Measurements from ENCODE around the gene RAD52. TPM values are rescaled to one million over a fixed set of nuclear protein-coding genes. Genes with fewer than 3 reads are reported as not detected.

Gene RAD52
- total RNA-seq, 2 donors from 2014 or later = 16.7 to 30.5 TPM

- TF ChIP-seq POLR2AphosphoS5 (IDR thresholded peaks at IDR 0.05) (no peak), POLR2A (IDR thresholded peaks at IDR 0.05) (no peak), CTCF (IDR thresholded peaks at IDR 0.05) (no peak)
Measured at GRCh38 chr12:989051-989450, 39.6 kb upstream of the RAD52 start.

GRCh38 chr12:988646-989045, 39.2 kb upstream of the RAD52 start:
- TF ChIP-seq CTCF (IDR thresholded peaks at IDR 0.05) = no peak
- no peak for TF ChIP-seq POLR2AphosphoS5 (IDR thresholded peaks at IDR 0.05)
- no peak for TF ChIP-seq POLR2A (IDR thresholded peaks at IDR 0.05)
- no peaks in the 10 kb centered on the region for H3K36me3 ChIP-seq
- no peak overlapping the region for H3K4me3 ChIP-seq
- no peaks in the 10 kb centered on the region for H3K9me3 ChIP-seq
- no peak overlapping the region for H3K27ac ChIP-seq
- no peak for DNase-seq (ENCODE audit: low spot score)
- 65% methylated on average over 4 of the region's 4 CpGs for WGBS
- H3K27me3 ChIP-seq (replicated peaks; ENCODE audit: insufficient read depth) = no peaks in the 10 kb centered on the region
- intact Hi-C loops (cut with DNase I) = no loop called here
- peaks cover 10% of the 10 kb centered on the region for H3K4me1 ChIP-seq (replicated peaks)

More at GRCh38 chr12:989051-989450, 39.6 kb upstream of the RAD52 start:
- WGBS = 58% methylated on average over 2 of the region's 2 CpGs
- Histone ChIP-seq H3K4me3 (no peak overlapping the region), H3K27ac (peak overlapping the region in 1 of 2 donors; percentile 98), H3K9me3 (no peaks in the 10 kb centered on the region), H3K36me3 (no peaks in the 10 kb centered on the region), H3K27me3 (replicated peaks; ENCODE audit: insufficient read depth) (no peaks in the 10 kb centered on the region), H3K4me1 (replicated peaks) (peaks cover 10% of the 10 kb centered on the region)
- DNase-seq (ENCODE audit: low spot score) = no peak
- intact Hi-C loops (cut with DNase I) = no loop called here

- no peaks in the 10 kb centered on the region for H3K9me3 ChIP-seq
- intact Hi-C loops (cut with DNase I) = no loop called here
- H3K36me3 ChIP-seq = no peaks in the 10 kb centered on the region
- H3K4me1 ChIP-seq (replicated peaks) = no peaks in the 10 kb centered on the region
- no peaks in the 10 kb centered on the region for H3K27me3 ChIP-seq (replicated peaks; ENCODE audit: insufficient read depth)
- DNase-seq (ENCODE audit: low spot score) = no peak
- 96% methylated on average over 3 of the region's 3 CpGs for WGBS
- TF ChIP-seq CTCF (IDR thresholded peaks at IDR 0.05) = no peak
- no peak for TF ChIP-seq POLR2AphosphoS5 (IDR thresholded peaks at IDR 0.05)
- no peak for TF ChIP-seq POLR2A (IDR thresholded peaks at IDR 0.05)
- no peak overlapping the region for H3K4me3 ChIP-seq
- H3K27ac ChIP-seq = no peak overlapping the region
Measured at GRCh38 chr12:981961-982360, 32.5 kb upstream of the RAD52 start.

GRCh38 chr12:981176-981828, 31.8 kb upstream of the RAD52 start:
- H3K27ac ChIP-seq = no peak overlapping the region
- no peaks in the 10 kb centered on the region for H3K36me3 ChIP-seq
- no peaks in the 10 kb centered on the region for H3K27me3 ChIP-seq (replicated peaks; ENCODE audit: insufficient read depth)
- no peaks in the 10 kb centered on the region for H3K9me3 ChIP-seq
- TF ChIP-seq POLR2AphosphoS5 (IDR thresholded peaks at IDR 0.05) (no peak), CTCF (IDR thresholded peaks at IDR 0.05) (no peak), POLR2A (IDR thresholded peaks at IDR 0.05) (no peak)
- no peaks in the 10 kb centered on the region for H3K4me1 ChIP-seq (replicated peaks)
- H3K4me3 ChIP-seq = no peak overlapping the region
- DNase-seq (ENCODE audit: low spot score) = no peak
- 98% methylated on average over 8 of the region's 8 CpGs for WGBS
- intact Hi-C loops (cut with DNase I) = no loop called here

- H3K9me3 ChIP-seq = no peaks in the 10 kb centered on the region
- intact Hi-C loops (cut with DNase I) = no loop called here
- no peaks in the 10 kb centered on the region for H3K36me3 ChIP-seq
- WGBS = 84% methylated on average over 5 of the region's 5 CpGs
- no peaks in the 10 kb centered on the region for H3K27me3 ChIP-seq (replicated peaks; ENCODE audit: insufficient read depth)
- no peak for DNase-seq (ENCODE audit: low spot score)
- H3K4me1 ChIP-seq (replicated peaks) = no peaks in the 10 kb centered on the region
- H3K4me3 ChIP-seq = no peak overlapping the region
- TF ChIP-seq POLR2AphosphoS5 (IDR thresholded peaks at IDR 0.05) = no peak
- no peak for TF ChIP-seq POLR2A (IDR thresholded peaks at IDR 0.05)
- no peak for TF ChIP-seq CTCF (IDR thresholded peaks at IDR 0.05)
- H3K27ac ChIP-seq = no peak overlapping the region
Measured at GRCh38 chr12:979349-979748, 29.9 kb upstream of the RAD52 start.

Data from prostate gland (tissue), 2 donors.